ENCODE data around the gene RPTOR. TPM values are rescaled to one million over a fixed set of nuclear protein-coding genes. Genes with fewer than 3 reads are reported as not detected.

The RPTOR gene
- total RNA-seq, 1 experiment from 2014 or later, result 25.1 TPM

DNA sequence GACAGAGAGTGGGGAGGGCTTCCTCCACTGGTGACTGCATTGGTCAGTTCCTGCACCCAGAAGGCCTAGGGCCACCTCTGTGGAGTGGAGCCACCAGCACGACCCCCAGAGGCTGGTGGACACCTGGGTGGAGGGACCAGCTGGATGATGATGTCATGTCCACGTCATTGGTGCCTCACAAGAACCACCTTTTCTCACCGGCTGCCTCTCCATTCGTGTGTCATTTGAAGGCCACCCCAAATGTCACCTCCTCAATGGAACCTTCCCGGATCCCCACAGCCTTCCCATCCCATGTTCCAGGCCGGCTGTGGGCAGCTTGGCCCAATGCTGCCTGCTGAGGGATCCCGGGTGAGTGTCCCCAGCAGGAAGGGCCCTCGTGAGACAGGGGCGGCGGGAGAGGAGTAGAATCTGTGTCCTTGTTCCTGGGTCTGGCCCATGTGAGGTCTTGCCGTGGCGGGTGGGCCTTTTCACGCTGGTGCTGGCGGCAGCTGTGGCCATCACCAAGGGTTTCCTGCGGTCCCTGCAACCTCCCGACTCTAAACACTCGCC lies 437.9 kb downstream of the RPTOR start:
- H3K27me3 Mint-ChIP-seq (ENCODE audit: low read depth), result peaks cover 34% of the 10 kb centered on the region

More for the DNA sequence above, 437.9 kb downstream of the RPTOR start:
- Mint-ChIP-seq H3K36me3 (ENCODE audit: insufficient read depth in 1 of 3, low read depth in 3 of 3) (no peaks in the 10 kb centered on the region), H3K4me3 (no peak overlapping the region), H3K27ac (no peak overlapping the region), H3K9me3 (no peaks in the 10 kb centered on the region), H3K4me1 (peaks cover 13 to 20% of the 10 kb centered on the region in 2 experiments)
- Histone ChIP-seq H3K27me3 (ENCODE audit: insufficient read depth, low read length) (no peaks in the 10 kb centered on the region), H3K4me2 (ENCODE audit: insufficient read depth, insufficient read length, low read length) (no peak overlapping the region), H2AK5ac (ENCODE audit: insufficient read length, low read length) (no peak overlapping the region), H2BK20ac (ENCODE audit: low read depth, low read length, poor library complexity, severe bottlenecking) (no peak overlapping the region), H3T11ph (ENCODE audit: low read length) (no peak overlapping the region), H3K14ac (ENCODE audit: insufficient read depth, low read length) (no peak overlapping the region), H3K9me3 (ENCODE audit: control insufficient read depth, low read depth, low read length) (no peaks in the 10 kb centered on the region), H3K27ac (ENCODE audit: insufficient read length, low read depth, low read length) (no peak overlapping the region), H3K23ac (ENCODE audit: insufficient read length, low read depth, low read length) (no peak overlapping the region), H3K18ac (ENCODE audit: insufficient read length, low read depth, low read length) (no peak overlapping the region), H3K4ac (ENCODE audit: low read depth, low read length) (no peak overlapping the region), H2AFZ (ENCODE audit: low read length) (no peak overlapping the region), H2BK15ac (ENCODE audit: low read depth, low read length) (no peak overlapping the region), H4K8ac (replicated peaks; ENCODE audit: insufficient read length, low read depth, low read length) (no peak overlapping the region), H2BK5ac (ENCODE audit: insufficient read length, low read length) (no peak overlapping the region), H2BK12ac (ENCODE audit: insufficient read length, low read depth, low read length) (no peak overlapping the region), H3K23me2 (ENCODE audit: insufficient read length, low read depth, low read length, poor library complexity, severe bottlenecking) (no peaks in the 10 kb centered on the region), H4K20me1 (ENCODE audit: control insufficient read depth, insufficient read depth, insufficient read length) (no peaks in the 10 kb centered on the region), H2BK120ac (ENCODE audit: low read depth, low read length, poor library complexity, severe bottlenecking) (no peak overlapping the region), H3K79me2 (ENCODE audit: insufficient read depth, low read length) (no peaks in the 10 kb centered on the region), H3K56ac (ENCODE audit: insufficient read length, low read depth, low read length) (no peak overlapping the region), H4K91ac (ENCODE audit: insufficient read length, low read depth, low read length) (no peak overlapping the region), H3K79me1 (ENCODE audit: insufficient read depth, low read depth, low read length, poor library complexity, severe bottlenecking) (no peaks in the 10 kb centered on the region), H4K5ac (ENCODE audit: insufficient read length, low read depth, low read length) (no peak overlapping the region), H3K9ac (ENCODE audit: extremely low read depth, insufficient read length, low read length) (no peak overlapping the region), H3K4me1 (ENCODE audit: insufficient read depth, low read length) (no peaks in the 10 kb centered on the region; the same call in 1 of the 2 replicates)
- no peak for DNase-seq
- WGBS (ENCODE audit: extremely low coverage, insufficient read length, low lambda C conversion rate), result no CpG with 5 or more reads among the region's 17 CpGs
- TF ChIP-seq, protein P1, sequence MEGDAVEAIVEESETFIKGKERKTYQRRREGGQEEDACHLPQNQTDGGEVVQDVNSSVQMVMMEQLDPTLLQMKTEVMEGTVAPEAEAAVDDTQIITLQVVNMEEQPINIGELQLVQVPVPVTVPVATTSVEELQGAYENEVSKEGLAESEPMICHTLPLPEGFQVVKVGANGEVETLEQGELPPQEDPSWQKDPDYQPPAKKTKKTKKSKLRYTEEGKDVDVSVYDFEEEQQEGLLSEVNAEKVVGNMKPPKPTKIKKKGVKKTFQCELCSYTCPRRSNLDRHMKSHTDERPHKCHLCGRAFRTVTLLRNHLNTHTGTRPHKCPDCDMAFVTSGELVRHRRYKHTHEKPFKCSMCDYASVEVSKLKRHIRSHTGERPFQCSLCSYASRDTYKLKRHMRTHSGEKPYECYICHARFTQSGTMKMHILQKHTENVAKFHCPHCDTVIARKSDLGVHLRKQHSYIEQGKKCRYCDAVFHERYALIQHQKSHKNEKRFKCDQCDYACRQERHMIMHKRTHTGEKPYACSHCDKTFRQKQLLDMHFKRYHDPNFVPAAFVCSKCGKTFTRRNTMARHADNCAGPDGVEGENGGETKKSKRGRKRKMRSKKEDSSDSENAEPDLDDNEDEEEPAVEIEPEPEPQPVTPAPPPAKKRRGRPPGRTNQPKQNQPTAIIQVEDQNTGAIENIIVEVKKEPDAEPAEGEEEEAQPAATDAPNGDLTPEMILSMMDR (conservative IDR thresholded peaks at IDR 0.05), result no peak

All from H9 (cell line).